PC-9 (cell line): ENCODE data around the gene MICALL2. TPM values are rescaled to one million over a fixed set of nuclear protein-coding genes. Genes with fewer than 3 reads are reported as not detected.
A peak's percentile ranks its signal among the peaks of the same experiment; 100 is the strongest.

Source experiments
- BruUV-seq: library from RNA; stranded (reverse); fragments of 400-500 nt; replicated peaks from 2 replicates; lab custom pipeline; 2021; lab: Mats Ljungman, UMichigan
- CTCF ChIA-PET: fragments of 300-600 bp; sonication (Branson Sonifier 250); formaldehyde crosslinking; loops from one replicate; lab custom pipeline; 2022; ENCODE audit warnings: antibody characterized with exemption; lab: Charles Lee
- POLR2A ChIA-PET: fragments of 300-600 bp; sonication (Branson Sonifier 250); formaldehyde crosslinking; loops from one replicate; lab custom pipeline; 2022; ENCODE audit warnings: antibody characterized with exemption; ENCODE audit not compliant: unreplicated experiment; lab: Charles Lee
- DNase-seq, 2 experiments: peaks; one replicate each; pipeline versions ENCODE4 v3.0.0 to v3.0.0-alpha.2; 2015 to 2022; ENCODE audit warnings: mixed read lengths in 1 of 2
- H2AFZ ChIP-seq: fragments of 200-600 bp; sonication (generic); 2 replicates; pipeline ENCODE4 v1.8.1; 2017; ENCODE audit warnings: antibody characterized with exemption
- H3F3A ChIP-seq: fragments of 200-600 bp; sonication (generic); 2 replicates; pipeline ENCODE4 v1.8.1; 2017; ENCODE audit warnings: antibody characterized with exemption, mild to moderate bottlenecking, low read depth; ENCODE audit not compliant: insufficient read depth
- H3K27ac ChIP-seq: fragments of 200-600 bp; sonication (generic); 2 replicates; pipeline ENCODE4 v1.6.1; 2016; ENCODE audit warnings: mixed run types
- H3K27me3 ChIP-seq: fragments of 200-600 bp; sonication (generic); 2 replicates; pipeline ENCODE4 v1.6.1; 2016; ENCODE audit warnings: low read depth, mixed run types; ENCODE audit not compliant: insufficient read depth
- H3K36me3 ChIP-seq: fragments of 200-600 bp; sonication (generic); 2 replicates; pipeline ENCODE4 v1.6.1; 2016; ENCODE audit warnings: low read depth, mixed run types
- H3K4me1 ChIP-seq: fragments of 200-600 bp; sonication (generic); replicated peaks from 2 replicates; pipeline ENCODE4 v1.6.1; 2016; ENCODE audit warnings: mixed run types; ENCODE audit not compliant: insufficient read depth
- H3K4me2 ChIP-seq: fragments of 200-600 bp; sonication (generic); 2 replicates; pipeline ENCODE4 v1.6.1; 2017; ENCODE audit warnings: mixed run types
- H3K4me3 ChIP-seq: fragments of 200-600 bp; sonication (generic); 2 replicates; pipeline ENCODE4 v1.6.1; 2016; ENCODE audit warnings: mixed run types
- H3K79me2 ChIP-seq: fragments of 200-600 bp; sonication (generic); 2 replicates; pipeline ENCODE4 v1.6.1; 2017; ENCODE audit warnings: low read depth, mixed run types
- H3K9me2 ChIP-seq: fragments of 200-600 bp; sonication (generic); 2 replicates; pipeline ENCODE4 v1.8.1; 2017; ENCODE audit warnings: mild to moderate bottlenecking; ENCODE audit not compliant: insufficient read depth
- H3K9me3 ChIP-seq: fragments of 200-600 bp; sonication (generic); 2 replicates; pipeline ENCODE4 v1.8.1; 2016; ENCODE audit warnings: low read depth; ENCODE audit not compliant: insufficient read depth
- H4K20me1 ChIP-seq: fragments of 200-600 bp; sonication (generic); 2 replicates; pipeline ENCODE4 v1.8.1; 2017; ENCODE audit not compliant: insufficient read depth
- EZH2 ChIP-seq: fragments of 200-600 bp; sonication (generic); IDR thresholded peaks from 2 replicates; pipeline ENCODE4 v1.8.0; 2017; ENCODE audit warnings: antibody characterized with exemption, low read depth
- intact Hi-C: fragments of 100-400 bp; cut with micrococcal nuclease; formaldehyde crosslinking; loops from one replicate; pipeline ENCODE4 v1.10.0; 2022; ENCODE audit not compliant: unreplicated experiment
- total RNA-seq: library from RNA; stranded (reverse); gene quantifications from 2 replicates; pipeline ENCODE4 v1.2.3, GENCODE V29; 2021
- TF ChIP-seq, protein P1 (sequence below): fragments of 200-600 bp; sonication (generic); conservative IDR thresholded peaks from 2 replicates; pipeline ENCODE4 v1.6.1; 2017; ENCODE audit warnings: mixed run types, antibody characterized with exemption, mild to moderate bottlenecking, moderate library complexity

MICALL2 gene
- total RNA-seq, 1 experiment from 2014 or later, result 104 TPM

DNA sequence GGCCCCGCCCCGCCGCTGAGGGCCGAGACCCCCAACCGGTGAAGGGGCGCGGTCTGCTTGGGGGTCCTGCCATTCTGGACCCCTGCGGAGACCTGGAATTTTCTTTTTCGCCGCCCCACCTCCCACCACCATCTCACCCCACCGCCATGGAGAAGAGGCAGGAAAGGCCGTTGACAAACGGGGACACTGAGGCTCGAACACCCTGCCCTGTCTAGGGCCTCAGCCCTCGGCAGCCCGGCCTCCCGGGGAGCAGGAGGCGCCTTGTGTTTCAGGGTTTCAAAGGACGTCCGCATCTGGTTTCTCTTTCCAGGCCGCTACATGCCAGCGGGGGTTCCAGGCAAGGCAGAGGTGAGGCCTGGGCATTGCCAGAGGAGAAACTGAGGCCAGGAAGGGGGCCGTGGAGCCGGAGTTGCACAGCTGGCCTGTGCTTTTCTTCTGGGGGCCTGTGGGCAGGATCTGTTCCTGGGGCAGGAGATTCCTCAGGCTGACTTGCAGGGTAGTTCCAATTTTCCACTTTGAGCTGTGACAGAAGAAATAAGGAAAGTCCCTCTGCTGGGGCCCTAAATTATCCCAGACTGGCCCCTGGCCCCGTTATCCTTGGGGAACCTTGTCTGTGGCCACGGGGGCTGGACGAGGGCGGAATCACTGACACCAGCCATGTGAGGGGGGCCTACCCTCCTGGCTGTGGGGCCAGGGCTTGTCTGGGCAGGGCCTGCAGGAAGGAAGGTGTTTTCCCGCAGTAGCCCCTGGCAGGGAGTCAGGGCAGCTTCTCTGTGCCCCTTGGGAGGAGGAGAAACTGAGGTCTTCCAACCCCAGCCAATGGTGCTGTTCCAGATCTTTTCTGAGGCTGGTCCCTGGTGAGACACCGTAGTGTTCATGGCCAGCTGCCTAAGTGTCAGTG lies 900 bp upstream of the MICALL2 start:
- no TSS peak for BruUV-seq
- no peaks in the 10 kb centered on the region for H3K27me3 ChIP-seq
- peaks cover 40% of the 10 kb centered on the region for H3F3A ChIP-seq
- ChIA-PET CTCF (interaction anchor here (0.6 kb wide), 1 partner anchor 45 kb away, joined by 6 read pairs; no protein-coding TSS in a partner anchor), POLR2A (interaction anchor here (0.6 kb wide), 3 partner anchors 14 to 1166 kb away, joined by 8 to 17 read pairs (median 16); no protein-coding TSS in a partner anchor)
- intact Hi-C loops, result loop anchor here (5.0 to 10.0 kb wide), 2 partner anchors 323 to 625 kb away; partner anchors contain the start of gene SUN1
- no peaks in the 10 kb centered on the region for H3K9me3 ChIP-seq
- H4K20me1 ChIP-seq, result 0 out of 2 replicates have a peak, but pooled peaks cover 5% of the 10 kb centered on the region
- DNase-seq, result peak in 1 of 2 experiments; percentile 37
- TF ChIP-seq, protein P1, sequence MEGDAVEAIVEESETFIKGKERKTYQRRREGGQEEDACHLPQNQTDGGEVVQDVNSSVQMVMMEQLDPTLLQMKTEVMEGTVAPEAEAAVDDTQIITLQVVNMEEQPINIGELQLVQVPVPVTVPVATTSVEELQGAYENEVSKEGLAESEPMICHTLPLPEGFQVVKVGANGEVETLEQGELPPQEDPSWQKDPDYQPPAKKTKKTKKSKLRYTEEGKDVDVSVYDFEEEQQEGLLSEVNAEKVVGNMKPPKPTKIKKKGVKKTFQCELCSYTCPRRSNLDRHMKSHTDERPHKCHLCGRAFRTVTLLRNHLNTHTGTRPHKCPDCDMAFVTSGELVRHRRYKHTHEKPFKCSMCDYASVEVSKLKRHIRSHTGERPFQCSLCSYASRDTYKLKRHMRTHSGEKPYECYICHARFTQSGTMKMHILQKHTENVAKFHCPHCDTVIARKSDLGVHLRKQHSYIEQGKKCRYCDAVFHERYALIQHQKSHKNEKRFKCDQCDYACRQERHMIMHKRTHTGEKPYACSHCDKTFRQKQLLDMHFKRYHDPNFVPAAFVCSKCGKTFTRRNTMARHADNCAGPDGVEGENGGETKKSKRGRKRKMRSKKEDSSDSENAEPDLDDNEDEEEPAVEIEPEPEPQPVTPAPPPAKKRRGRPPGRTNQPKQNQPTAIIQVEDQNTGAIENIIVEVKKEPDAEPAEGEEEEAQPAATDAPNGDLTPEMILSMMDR, result no peak
- TF ChIP-seq EZH2, result no peak
- H3K4me2 ChIP-seq, result peak overlapping the region; percentile 77
- H3K27ac ChIP-seq, result no peak overlapping the region
- no peaks in the 10 kb centered on the region for H3K9me2 ChIP-seq
- H3K79me2 ChIP-seq, result peaks cover 29% of the 10 kb centered on the region
- peaks cover 33% of the 10 kb centered on the region for H3K4me1 ChIP-seq
- peak overlapping the region; percentile 49; the same call in 1 of the 2 replicates for H3K4me3 ChIP-seq
- H2AFZ ChIP-seq, result no peak overlapping the region
- H3K36me3 ChIP-seq, result no peaks in the 10 kb centered on the region

DNA sequence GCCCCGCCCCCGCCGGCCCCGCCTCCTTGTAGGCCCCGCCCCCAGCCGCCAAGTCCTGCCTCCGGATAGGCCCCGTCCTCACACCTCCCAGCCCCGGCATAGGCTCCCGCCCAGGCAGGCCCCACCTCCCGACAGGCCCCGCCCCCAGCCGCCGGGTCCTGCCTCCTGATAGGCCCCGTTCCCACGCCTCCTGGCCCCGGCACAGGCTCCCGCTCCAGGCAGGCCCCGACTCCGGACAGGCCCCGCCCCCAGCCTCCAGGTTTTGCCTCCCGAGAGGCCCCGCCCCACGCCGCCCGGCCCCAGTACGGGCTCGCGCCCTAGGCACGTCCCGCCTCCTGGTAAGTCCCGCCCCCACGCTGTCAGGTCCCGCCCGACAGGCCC lies 232 bp upstream of the MICALL2 start:
- POLR2A ChIA-PET, result no interaction called here

More for the DNA sequence above, 232 bp upstream of the MICALL2 start:
- peaks cover 39% of the 10 kb centered on the region for H3K4me1 ChIP-seq
- H3K36me3 ChIP-seq, result no peaks in the 10 kb centered on the region
- peak overlapping the region; percentile 77; the same call in 1 of the 2 replicates for H3K4me2 ChIP-seq
- H3K4me3 ChIP-seq, result peak overlapping the region; percentile 97; the same call in 1 of the 2 replicates
- no peaks in the 10 kb centered on the region for H3K9me2 ChIP-seq
- H3K27me3 ChIP-seq, result no peaks in the 10 kb centered on the region
- no peak overlapping the region for H2AFZ ChIP-seq
- peaks cover 44% of the 10 kb centered on the region for H3F3A ChIP-seq
- CTCF ChIA-PET, result no interaction called here
- H3K9me3 ChIP-seq, result no peaks in the 10 kb centered on the region
- peaks cover 34% of the 10 kb centered on the region for H3K79me2 ChIP-seq
- no peak for TF ChIP-seq EZH2
- TF ChIP-seq, protein P1, result no peak
- H4K20me1 ChIP-seq, result peaks cover 11% of the 10 kb centered on the region; the same call in 1 of the 2 replicates
- no TSS peak for BruUV-seq
- intact Hi-C loops, result loop anchor here (5.0 to 10.0 kb wide), 2 partner anchors 322 to 625 kb away; partner anchors contain the start of gene SUN1
- H3K27ac ChIP-seq, result no peak overlapping the region
- DNase-seq, result peak; percentile 92 to 100
